Measurements from ENCODE around the gene PPP1R3C. TPM values are rescaled to one million over a fixed set of nuclear protein-coding genes. Genes with fewer than 3 reads are reported as not detected.

PPP1R3C gene
- total RNA-seq, 2 experiments from 2014 or later = not detected

GRCh38 chr10:91622601-91623000, 10.3 kb downstream of the PPP1R3C start:
- H2AFZ ChIP-seq (ENCODE audit: low read length) = no peak overlapping the region
- H3K36me3 ChIP-seq (ENCODE audit: insufficient read depth, low read length) = no peaks in the 10 kb centered on the region
- intact Hi-C loops (cut with micrococcal nuclease; ENCODE audit: unreplicated experiment) = no loop called here
- no peaks in the 10 kb centered on the region for H3K9me3 ChIP-seq (ENCODE audit: low read length)
- H4K20me1 ChIP-seq (ENCODE audit: insufficient read depth, low read length) = no peaks in the 10 kb centered on the region
- no peak for DNase-seq (ENCODE audit: low spot score)
- H3K27ac ChIP-seq (ENCODE audit: low read depth, low read length, poor library complexity, severe bottlenecking) = no peak overlapping the region
- no TSS peak for BruUV-seq (replicated peaks)
- no peak overlapping the region for H3K4me3 ChIP-seq (ENCODE audit: low read depth, low read length, poor library complexity, severe bottlenecking)
- no peaks in the 10 kb centered on the region for H3K4me1 ChIP-seq (ENCODE audit: insufficient read depth, low read length, poor library complexity, severe bottlenecking)
- ChIA-PET CTCF (ENCODE audit: unreplicated experiment) (no interaction called here), POLR2A (interaction anchor here (0.7 kb wide), 4 partner anchors 14 to 1562 kb away, joined by 3 to 4 read pairs (median 3); no protein-coding TSS in a partner anchor)
- H3K79me2 ChIP-seq (ENCODE audit: insufficient read depth, low read depth, low read length) = no peaks in the 10 kb centered on the region
- TF ChIP-seq EZH2phosphoT487 (IDR thresholded peaks at IDR 0.05; ENCODE audit: borderline replicate concordance, low read depth, low read length) (no peak), CTCF (conservative IDR thresholded peaks at IDR 0.05; ENCODE audit: low read length) (no peak)
- H3K9me2 ChIP-seq (ENCODE audit: insufficient read depth, low read length) = no peaks in the 10 kb centered on the region
- H3K4me2 ChIP-seq (ENCODE audit: low read length) = no peak overlapping the region

DNA sequence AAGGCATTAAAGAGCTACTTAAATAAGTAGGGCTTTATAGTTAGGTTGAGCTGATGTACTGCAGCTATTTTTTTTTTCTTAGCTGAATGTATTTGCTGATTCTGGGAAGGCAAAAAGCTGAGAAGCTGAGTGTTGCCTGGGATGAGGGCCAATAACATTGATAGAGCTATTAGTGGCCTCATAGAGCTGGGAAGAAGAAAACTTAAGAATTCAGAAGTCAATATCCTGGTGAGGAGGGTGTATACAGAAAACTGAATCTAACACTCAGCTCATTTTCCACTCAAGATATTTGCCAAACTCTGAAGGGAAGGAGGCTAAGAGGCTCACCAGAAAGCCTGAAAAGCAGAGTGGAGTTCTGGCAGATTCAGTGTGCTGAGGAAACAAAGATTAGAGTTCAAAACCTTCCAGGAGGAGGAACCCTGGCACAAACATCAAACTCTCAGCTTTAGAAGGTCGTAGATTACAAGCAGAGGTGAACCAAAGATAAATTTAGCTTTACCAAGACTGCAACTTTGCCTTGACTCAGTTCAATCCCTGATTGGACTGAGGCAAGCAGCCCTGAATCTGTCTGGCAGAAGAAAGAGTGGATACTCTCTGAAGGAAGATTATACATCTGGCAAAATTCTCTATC, 11.3 kb downstream of the PPP1R3C start:
- no peak overlapping the region for H3K27ac ChIP-seq (ENCODE audit: low read depth, low read length, poor library complexity, severe bottlenecking)
- no peaks in the 10 kb centered on the region for H3K4me1 ChIP-seq (ENCODE audit: insufficient read depth, low read length, poor library complexity, severe bottlenecking)
- no peak for DNase-seq (ENCODE audit: low spot score)
- H3K79me2 ChIP-seq (ENCODE audit: insufficient read depth, low read depth, low read length) = no peaks in the 10 kb centered on the region
- no peak for TF ChIP-seq EZH2phosphoT487 (IDR thresholded peaks at IDR 0.05; ENCODE audit: borderline replicate concordance, low read depth, low read length)
- no peak for TF ChIP-seq CTCF (conservative IDR thresholded peaks at IDR 0.05; ENCODE audit: low read length)
- H3K36me3 ChIP-seq (ENCODE audit: insufficient read depth, low read length) = no peaks in the 10 kb centered on the region
- intact Hi-C loops (cut with micrococcal nuclease; ENCODE audit: unreplicated experiment) = no loop called here
- no peak overlapping the region for H2AFZ ChIP-seq (ENCODE audit: low read length)
- H3K9me3 ChIP-seq (ENCODE audit: low read length) = no peaks in the 10 kb centered on the region
- no peak overlapping the region for H3K4me3 ChIP-seq (ENCODE audit: low read depth, low read length, poor library complexity, severe bottlenecking)
- BruUV-seq (replicated peaks) = no TSS peak
- no peaks in the 10 kb centered on the region for H3K9me2 ChIP-seq (ENCODE audit: insufficient read depth, low read length)
- H3K4me2 ChIP-seq (ENCODE audit: low read length) = no peak overlapping the region
- no peaks in the 10 kb centered on the region for H4K20me1 ChIP-seq (ENCODE audit: insufficient read depth, low read length)
- ChIA-PET POLR2A (interaction anchor here (0.7 kb wide), 1 partner anchor 472 kb away, joined by 4 read pairs; no protein-coding TSS in a partner anchor), CTCF (ENCODE audit: unreplicated experiment) (no interaction called here)

DNA sequence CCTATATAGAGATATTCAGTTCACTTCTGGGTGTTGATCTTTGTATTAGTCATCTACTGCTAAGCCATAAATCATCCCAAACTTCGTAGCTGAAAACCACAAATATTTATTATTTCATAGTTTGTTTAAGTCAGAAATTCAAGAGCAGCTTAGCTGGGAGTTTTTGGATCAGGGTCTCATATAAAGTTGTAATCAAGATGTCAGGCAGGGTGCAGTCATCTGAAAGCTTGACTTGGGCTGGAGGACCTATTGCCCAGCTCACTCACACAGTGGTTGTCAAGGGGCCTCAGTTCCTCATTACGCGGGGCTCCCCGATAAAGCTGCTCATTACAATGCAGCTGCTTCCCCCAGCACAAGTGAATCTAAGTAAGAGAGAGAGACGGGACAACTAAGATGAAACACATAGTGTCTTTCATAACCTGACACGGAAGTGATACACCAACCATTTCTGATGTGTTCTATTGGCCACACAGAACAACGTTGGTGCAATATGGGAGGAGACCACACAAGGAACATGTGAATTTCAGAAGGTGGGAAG, 15.7 kb downstream of the PPP1R3C start:
- H3K4me2 ChIP-seq (ENCODE audit: low read length) = no peak overlapping the region
- H3K4me3 ChIP-seq (ENCODE audit: low read depth, low read length, poor library complexity, severe bottlenecking) = no peak overlapping the region
- intact Hi-C loops (cut with micrococcal nuclease; ENCODE audit: unreplicated experiment) = no loop called here
- ChIA-PET CTCF (ENCODE audit: unreplicated experiment) (no interaction called here), POLR2A (no interaction called here)
- H3K9me2 ChIP-seq (ENCODE audit: insufficient read depth, low read length) = no peaks in the 10 kb centered on the region
- no TSS peak for BruUV-seq (replicated peaks)
- TF ChIP-seq EZH2phosphoT487 (IDR thresholded peaks at IDR 0.05; ENCODE audit: borderline replicate concordance, low read depth, low read length) (no peak), CTCF (conservative IDR thresholded peaks at IDR 0.05; ENCODE audit: low read length) (no peak)
- H3K9me3 ChIP-seq (ENCODE audit: low read length) = no peaks in the 10 kb centered on the region
- H2AFZ ChIP-seq (ENCODE audit: low read length) = no peak overlapping the region
- no peaks in the 10 kb centered on the region for H3K79me2 ChIP-seq (ENCODE audit: insufficient read depth, low read depth, low read length)
- no peaks in the 10 kb centered on the region for H4K20me1 ChIP-seq (ENCODE audit: insufficient read depth, low read length)
- no peaks in the 10 kb centered on the region for H3K36me3 ChIP-seq (ENCODE audit: insufficient read depth, low read length)
- no peaks in the 10 kb centered on the region for H3K4me1 ChIP-seq (ENCODE audit: insufficient read depth, low read length, poor library complexity, severe bottlenecking)
- no peak overlapping the region for H3K27ac ChIP-seq (ENCODE audit: low read depth, low read length, poor library complexity, severe bottlenecking)
- no peak for DNase-seq (ENCODE audit: low spot score)

All from OCI-LY7 (cell line).